IMR-90 (cell line): ENCODE data around the gene DSC3. TPM values are rescaled to one million over a fixed set of nuclear protein-coding genes. Genes with fewer than 3 reads are reported as not detected.

ENCODE experiments used
- ATAC-seq: fragments of 200-7000 bp; cut with Tn5 transposase; 2 replicates; pipeline ENCODE4 v1.9.1; 2020; ENCODE audit warnings: low read depth, mild to moderate bottlenecking, moderate library complexity
- BruUV-seq: library from RNA; stranded (reverse); fragments of 400-500 nt; replicated peaks from 2 replicates; lab custom pipeline; 2021; lab: Mats Ljungman, UMichigan
- CTCF ChIA-PET: fragments of 300-600 bp; formaldehyde crosslinking; extraction: SDS; loops from one replicate; lab custom pipeline; 2021; ENCODE audit warnings: antibody characterized with exemption; lab: Yijun Ruan, JAX
- POLR2A ChIA-PET: fragments of 300-600 bp; sonication (Branson Sonifier 250); formaldehyde crosslinking; loops from one replicate; lab custom pipeline; 2022; ENCODE audit warnings: antibody characterized with exemption; ENCODE audit not compliant: unreplicated experiment; lab: Charles Lee
- DNase-seq: peaks from one replicate; pipeline ENCODE4 v3.0.0; 2013
- H2AFZ ChIP-seq: replicated peaks from 2 replicates; pipeline ENCODE3; 2013; ENCODE audit warnings: low read length, mild to moderate bottlenecking; ENCODE audit not compliant: poor library complexity
- H2AK5ac ChIP-seq: 2 replicates; pipeline ENCODE4 v1.6.1; 2013; ENCODE audit warnings: low read depth, low read length, inconsistent platforms
- H2AK9ac ChIP-seq: replicated peaks from 2 replicates; pipeline ENCODE3; 2013; ENCODE audit warnings: mild to moderate bottlenecking, low read depth, low read length, moderate library complexity; ENCODE audit not compliant: poor library complexity
- H2BK120ac ChIP-seq: 2 replicates; pipeline ENCODE4 v1.6.1; 2013; ENCODE audit warnings: low read depth, low read length, inconsistent platforms
- H2BK15ac ChIP-seq: 3 replicates; pipeline ENCODE4 v1.6.1; 2013; ENCODE audit warnings: low read depth, low read length, inconsistent platforms
- H2BK20ac ChIP-seq: 2 replicates; pipeline ENCODE4 v1.6.1; 2013; ENCODE audit warnings: low read depth, mild to moderate bottlenecking, inconsistent platforms, low read length, moderate library complexity
- H2BK5ac ChIP-seq: 2 replicates; pipeline ENCODE4 v1.6.1; 2013; ENCODE audit warnings: mild to moderate bottlenecking, low read depth, low read length, inconsistent platforms; ENCODE audit not compliant: poor library complexity, severe bottlenecking
- H3K14ac ChIP-seq: replicated peaks from 2 replicates; pipeline ENCODE4 v1.6.1; 2013; ENCODE audit warnings: low read depth, low read length, inconsistent platforms
- H3K18ac ChIP-seq: 2 replicates; pipeline ENCODE4 v1.6.1; 2013; ENCODE audit warnings: low read depth, low read length, control low read depth
- H3K23ac ChIP-seq: 2 replicates; pipeline ENCODE4 v1.6.1; 2013; ENCODE audit warnings: low read depth, low read length, inconsistent platforms
- H3K27ac ChIP-seq: 2 replicates; pipeline ENCODE4 v1.5.1; 2013; ENCODE audit warnings: mild to moderate bottlenecking, control low read depth, low read length; ENCODE audit not compliant: insufficient read depth
- H3K27me3 ChIP-seq: 2 replicates; pipeline ENCODE4 v1.6.1; 2013; ENCODE audit warnings: low read length; ENCODE audit not compliant: control insufficient read depth, insufficient read depth
- H3K36me3 ChIP-seq: 2 replicates; pipeline ENCODE4 v1.6.1; 2013; ENCODE audit warnings: low read length, mixed read lengths; ENCODE audit not compliant: control insufficient read depth, insufficient read depth
- H3K4ac ChIP-seq: 2 replicates; pipeline ENCODE4 v1.6.1; 2013; ENCODE audit warnings: low read depth, low read length, inconsistent platforms
- H3K4me1 ChIP-seq: 2 replicates; pipeline ENCODE4 v1.6.1; 2013; ENCODE audit warnings: low read length, mixed read lengths; ENCODE audit not compliant: control insufficient read depth, insufficient read depth
- H3K4me2 ChIP-seq: 2 replicates; pipeline ENCODE4 v1.6.1; 2013; ENCODE audit warnings: low read depth, mild to moderate bottlenecking, control low read depth, low read length, moderate library complexity
- H3K4me3 ChIP-seq: 2 replicates; pipeline ENCODE4 v1.5.1; 2013; ENCODE audit warnings: low read depth, mild to moderate bottlenecking, control low read depth, low read length, moderate library complexity; ENCODE audit not compliant: insufficient read depth
- H3K56ac ChIP-seq: 2 replicates; pipeline ENCODE4 v1.6.1; 2013; ENCODE audit warnings: low read length, inconsistent platforms; ENCODE audit not compliant: insufficient read depth; ENCODE audit errors: extremely low read depth
- H3K79me1 ChIP-seq, 2 experiments: 2 replicates each; pipeline ENCODE4 v1.6.1; 2013; ENCODE audit warnings: low read length in 2 of 2, inconsistent platforms in 1 of 2, low read depth in 1 of 2
- H3K9ac ChIP-seq: 2 replicates; pipeline ENCODE4 v1.6.1; 2013; ENCODE audit warnings: low read depth, low read length, control low read depth
- H3K9me1 ChIP-seq: 2 replicates; pipeline ENCODE4 v1.6.1; 2013; ENCODE audit warnings: low read length, inconsistent platforms; ENCODE audit not compliant: insufficient read depth
- H3K9me3 ChIP-seq: 2 replicates; pipeline ENCODE4 v1.6.1; 2013; ENCODE audit warnings: low read length; ENCODE audit not compliant: control insufficient read depth, insufficient read depth
- H4K20me1 ChIP-seq: 2 replicates; pipeline ENCODE4 v1.6.1; 2013; ENCODE audit warnings: low read length, inconsistent platforms; ENCODE audit not compliant: insufficient read depth
- H4K5ac ChIP-seq: 2 replicates; pipeline ENCODE4 v1.6.1; 2013; ENCODE audit warnings: mild to moderate bottlenecking, low read depth, low read length, control low read depth
- H4K8ac ChIP-seq, 2 experiments: 2 replicates each; pipeline ENCODE4 v1.6.1; 2013; ENCODE audit warnings: low read depth in 2 of 2, low read length in 2 of 2, control low read depth in 1 of 2, inconsistent platforms in 1 of 2
- H4K91ac ChIP-seq: 2 replicates; pipeline ENCODE4 v1.6.1; 2013; ENCODE audit warnings: low read depth, low read length, inconsistent platforms; ENCODE audit not compliant: insufficient read depth
- BHLHE40 ChIP-seq: fragments of 150-350 bp; IDR thresholded peaks from 2 replicates; pipeline ENCODE4 v1.6.1; 2016; ENCODE audit warnings: mild to moderate bottlenecking, low read depth, low read length
- CEBPB ChIP-seq: IDR thresholded peaks from 2 replicates; pipeline ENCODE4 v1.6.1; 2012; ENCODE audit warnings: low read depth, low read length, improper control_type of control experiment
- CTCF ChIP-seq: conservative IDR thresholded peaks from 2 replicates; pipeline ENCODE4 v1.5.1; 2012; ENCODE audit warnings: mild to moderate bottlenecking, low read depth, low read length, improper control_type of control experiment
- ELK1 ChIP-seq: fragments of 150-350 bp; IDR thresholded peaks from 2 replicates; pipeline ENCODE4 v1.6.1; 2016; ENCODE audit warnings: low read depth, mild to moderate bottlenecking, low read length, moderate library complexity, borderline replicate concordance
- MAFK ChIP-seq: IDR thresholded peaks from 2 replicates; pipeline ENCODE4 v1.6.1; 2012; ENCODE audit warnings: low read depth, low read length, improper control_type of control experiment
- POLR2A ChIP-seq: IDR thresholded peaks from 2 replicates; pipeline ENCODE4 v1.6.1; 2012; ENCODE audit warnings: mild to moderate bottlenecking, low read depth, low read length
- WGBS, 2 experiments: methylation state at CpG; one replicate each; pipeline versions ENCODE4 v1.1.5 to v1.1.7; 2013; ENCODE audit warnings: missing lambda C conversion rate in 2 of 2; ENCODE audit not compliant: insufficient read length in 1 of 2; ENCODE audit errors: extremely low coverage in 2 of 2; 5-methylcytosine and 5-hydroxymethylcytosine counted together
- dilution Hi-C: fragments of 300-500 bp; cut with HindIII; formaldehyde crosslinking; loops from one replicate; pipeline ENCODE4 v1.14.3; 2018; ENCODE audit warnings: low sequenced_read_pairs; ENCODE audit not compliant: unreplicated experiment
- in situ Hi-C: fragments of 300-500 bp; cut with MboI; formaldehyde crosslinking; loops from 3 replicates; pipeline ENCODE4 v1.14.3; 2019; ENCODE audit warnings: low sequenced_read_pairs, inconsistent platforms, mixed read lengths
- intact Hi-C: fragments of 100-400 bp; cut with micrococcal nuclease; formaldehyde crosslinking; loops from 2 replicates; pipeline ENCODE4 v1.10.0; 2022
- polyA plus RNA-seq, 3 experiments: library from polyadenylated mRNA; depleted of rRNA; stranded (reverse); fragments of >200 nt; gene quantifications; 2 replicates each; pipeline ENCODE4 v1.2.3, GENCODE V29; 2012; ENCODE audit warnings: low replicate concordance in 1 of 3
- total RNA-seq: library from RNA; depleted of rRNA; stranded (reverse); fragments of >200 nt; gene quantifications from 2 replicates; pipeline ENCODE4 v1.2.3, GENCODE V29; 2012

DSC3 gene
- total and polyA plus RNA-seq, 2 of the 4 experiments (the other 2 are of a cell fraction), result under 0.01 to 0.09 TPM

GRCh38 chr18:30987467-30988241 is 54.9 kb downstream of the DSC3 start:
- Histone ChIP-seq H3K36me3 (no peaks in the 10 kb centered on the region), H4K20me1 (no peaks in the 10 kb centered on the region), H3K4me3 (no peak overlapping the region), H3K9me3 (no peaks in the 10 kb centered on the region), H3K14ac (no peak overlapping the region), H3K56ac (no peak overlapping the region), H3K18ac (no peak overlapping the region), H2BK20ac (no peak overlapping the region), H4K5ac (no peak overlapping the region), H3K27me3 (no peaks in the 10 kb centered on the region), H2BK5ac (no peak overlapping the region), H2AK5ac (no peak overlapping the region), H3K27ac (no peak overlapping the region), H2BK120ac (no peak overlapping the region), H2AFZ (no peak overlapping the region), H3K4me2 (no peak overlapping the region), H3K4me1 (no peaks in the 10 kb centered on the region), H4K8ac (no peak overlapping the region), H3K23ac (no peak overlapping the region), H3K9ac (no peak overlapping the region), H3K9me1 (no peaks in the 10 kb centered on the region), H3K79me1 (no peaks in the 10 kb centered on the region), H2BK15ac (no peak overlapping the region), H3K4ac (no peak overlapping the region), H4K91ac (no peak overlapping the region), H2AK9ac (no peak overlapping the region)
- ATAC-seq (no peak), DNase-seq (no peak)
- WGBS, 2 experiments, result no CpG with 5 or more reads among the region's 4 CpGs
- in situ Hi-C loops (no loop called here), dilution Hi-C loops (no loop called here), intact Hi-C loops (no loop called here)
- ChIA-PET CTCF (no interaction called here), POLR2A (no interaction called here)
- no peak for TF ChIP-seq BHLHE40
- no peak for TF ChIP-seq POLR2A
- TF ChIP-seq CEBPB, result no peak
- TF ChIP-seq ELK1, result no peak
- no peak for TF ChIP-seq MAFK
- TF ChIP-seq CTCF, result no peak
- no TSS peak for BruUV-seq
